IMR-90 (cell line): ENCODE data around the gene SCFD1. TPM values are rescaled to one million over a fixed set of nuclear protein-coding genes. Genes with fewer than 3 reads are reported as not detected.

Experiments used
- ATAC-seq: fragments of 200-7000 bp; cut with Tn5 transposase; 2 replicates; pipeline ENCODE4 v1.9.1; 2020; ENCODE audit warnings: low read depth, mild to moderate bottlenecking, moderate library complexity
- BruUV-seq: library from RNA; stranded (reverse); fragments of 400-500 nt; replicated peaks from 2 replicates; lab custom pipeline; 2021; lab: Mats Ljungman, UMichigan
- CTCF ChIA-PET: fragments of 300-600 bp; formaldehyde crosslinking; extraction: SDS; loops from one replicate; lab custom pipeline; 2021; ENCODE audit warnings: antibody characterized with exemption; lab: Yijun Ruan, JAX
- POLR2A ChIA-PET: fragments of 300-600 bp; sonication (Branson Sonifier 250); formaldehyde crosslinking; loops from one replicate; lab custom pipeline; 2022; ENCODE audit warnings: antibody characterized with exemption; ENCODE audit not compliant: unreplicated experiment; lab: Charles Lee
- DNase-seq: peaks from one replicate; pipeline ENCODE4 v3.0.0; 2013
- H2AFZ ChIP-seq: replicated peaks from 2 replicates; pipeline ENCODE3; 2013; ENCODE audit warnings: low read length, mild to moderate bottlenecking; ENCODE audit not compliant: poor library complexity
- H2AK5ac ChIP-seq: 2 replicates; pipeline ENCODE4 v1.6.1; 2013; ENCODE audit warnings: low read depth, low read length, inconsistent platforms
- H2AK9ac ChIP-seq: replicated peaks from 2 replicates; pipeline ENCODE3; 2013; ENCODE audit warnings: mild to moderate bottlenecking, low read depth, low read length, moderate library complexity; ENCODE audit not compliant: poor library complexity
- H2BK120ac ChIP-seq: 2 replicates; pipeline ENCODE4 v1.6.1; 2013; ENCODE audit warnings: low read depth, low read length, inconsistent platforms
- H2BK15ac ChIP-seq: 3 replicates; pipeline ENCODE4 v1.6.1; 2013; ENCODE audit warnings: low read depth, low read length, inconsistent platforms
- H2BK20ac ChIP-seq: 2 replicates; pipeline ENCODE4 v1.6.1; 2013; ENCODE audit warnings: low read depth, mild to moderate bottlenecking, inconsistent platforms, low read length, moderate library complexity
- H2BK5ac ChIP-seq: 2 replicates; pipeline ENCODE4 v1.6.1; 2013; ENCODE audit warnings: mild to moderate bottlenecking, low read depth, low read length, inconsistent platforms; ENCODE audit not compliant: poor library complexity, severe bottlenecking
- H3K14ac ChIP-seq: replicated peaks from 2 replicates; pipeline ENCODE4 v1.6.1; 2013; ENCODE audit warnings: low read depth, low read length, inconsistent platforms
- H3K18ac ChIP-seq: 2 replicates; pipeline ENCODE4 v1.6.1; 2013; ENCODE audit warnings: low read depth, low read length, control low read depth
- H3K23ac ChIP-seq: 2 replicates; pipeline ENCODE4 v1.6.1; 2013; ENCODE audit warnings: low read depth, low read length, inconsistent platforms
- H3K27ac ChIP-seq: 2 replicates; pipeline ENCODE4 v1.5.1; 2013; ENCODE audit warnings: mild to moderate bottlenecking, control low read depth, low read length; ENCODE audit not compliant: insufficient read depth
- H3K27me3 ChIP-seq: 2 replicates; pipeline ENCODE4 v1.6.1; 2013; ENCODE audit warnings: low read length; ENCODE audit not compliant: control insufficient read depth, insufficient read depth
- H3K36me3 ChIP-seq: 2 replicates; pipeline ENCODE4 v1.6.1; 2013; ENCODE audit warnings: low read length, mixed read lengths; ENCODE audit not compliant: control insufficient read depth, insufficient read depth
- H3K4ac ChIP-seq: 2 replicates; pipeline ENCODE4 v1.6.1; 2013; ENCODE audit warnings: low read depth, low read length, inconsistent platforms
- H3K4me1 ChIP-seq: 2 replicates; pipeline ENCODE4 v1.6.1; 2013; ENCODE audit warnings: low read length, mixed read lengths; ENCODE audit not compliant: control insufficient read depth, insufficient read depth
- H3K4me2 ChIP-seq: 2 replicates; pipeline ENCODE4 v1.6.1; 2013; ENCODE audit warnings: low read depth, mild to moderate bottlenecking, control low read depth, low read length, moderate library complexity
- H3K4me3 ChIP-seq: 2 replicates; pipeline ENCODE4 v1.5.1; 2013; ENCODE audit warnings: low read depth, mild to moderate bottlenecking, control low read depth, low read length, moderate library complexity; ENCODE audit not compliant: insufficient read depth
- H3K56ac ChIP-seq: 2 replicates; pipeline ENCODE4 v1.6.1; 2013; ENCODE audit warnings: low read length, inconsistent platforms; ENCODE audit not compliant: insufficient read depth; ENCODE audit errors: extremely low read depth
- H3K79me1 ChIP-seq, 2 experiments: 2 replicates each; pipeline ENCODE4 v1.6.1; 2013; ENCODE audit warnings: low read length in 2 of 2, inconsistent platforms in 1 of 2, low read depth in 1 of 2
- H3K9ac ChIP-seq: 2 replicates; pipeline ENCODE4 v1.6.1; 2013; ENCODE audit warnings: low read depth, low read length, control low read depth
- H3K9me1 ChIP-seq: 2 replicates; pipeline ENCODE4 v1.6.1; 2013; ENCODE audit warnings: low read length, inconsistent platforms; ENCODE audit not compliant: insufficient read depth
- H3K9me3 ChIP-seq: 2 replicates; pipeline ENCODE4 v1.6.1; 2013; ENCODE audit warnings: low read length; ENCODE audit not compliant: control insufficient read depth, insufficient read depth
- H4K20me1 ChIP-seq: 2 replicates; pipeline ENCODE4 v1.6.1; 2013; ENCODE audit warnings: low read length, inconsistent platforms; ENCODE audit not compliant: insufficient read depth
- H4K5ac ChIP-seq: 2 replicates; pipeline ENCODE4 v1.6.1; 2013; ENCODE audit warnings: mild to moderate bottlenecking, low read depth, low read length, control low read depth
- H4K8ac ChIP-seq, 2 experiments: 2 replicates each; pipeline ENCODE4 v1.6.1; 2013; ENCODE audit warnings: low read depth in 2 of 2, low read length in 2 of 2, control low read depth in 1 of 2, inconsistent platforms in 1 of 2
- H4K91ac ChIP-seq: 2 replicates; pipeline ENCODE4 v1.6.1; 2013; ENCODE audit warnings: low read depth, low read length, inconsistent platforms; ENCODE audit not compliant: insufficient read depth
- BHLHE40 ChIP-seq: fragments of 150-350 bp; IDR thresholded peaks from 2 replicates; pipeline ENCODE4 v1.6.1; 2016; ENCODE audit warnings: mild to moderate bottlenecking, low read depth, low read length
- CEBPB ChIP-seq: IDR thresholded peaks from 2 replicates; pipeline ENCODE4 v1.6.1; 2012; ENCODE audit warnings: low read depth, low read length, improper control_type of control experiment
- WGBS, 2 experiments: methylation state at CpG; one replicate each; pipeline versions ENCODE4 v1.1.5 to v1.1.7; 2013; ENCODE audit warnings: missing lambda C conversion rate in 2 of 2; ENCODE audit not compliant: insufficient read length in 1 of 2; ENCODE audit errors: extremely low coverage in 2 of 2; 5-methylcytosine and 5-hydroxymethylcytosine counted together
- dilution Hi-C: fragments of 300-500 bp; cut with HindIII; formaldehyde crosslinking; loops from one replicate; pipeline ENCODE4 v1.14.3; 2018; ENCODE audit warnings: low sequenced_read_pairs; ENCODE audit not compliant: unreplicated experiment
- in situ Hi-C: fragments of 300-500 bp; cut with MboI; formaldehyde crosslinking; loops from 3 replicates; pipeline ENCODE4 v1.14.3; 2019; ENCODE audit warnings: low sequenced_read_pairs, inconsistent platforms, mixed read lengths
- intact Hi-C: fragments of 100-400 bp; cut with micrococcal nuclease; formaldehyde crosslinking; loops from 2 replicates; pipeline ENCODE4 v1.10.0; 2022
- polyA plus RNA-seq, 3 experiments: library from polyadenylated mRNA; depleted of rRNA; stranded (reverse); fragments of >200 nt; gene quantifications; 2 replicates each; pipeline ENCODE4 v1.2.3, GENCODE V29; 2012; ENCODE audit warnings: low replicate concordance in 1 of 3
- total RNA-seq: library from RNA; depleted of rRNA; stranded (reverse); fragments of >200 nt; gene quantifications from 2 replicates; pipeline ENCODE4 v1.2.3, GENCODE V29; 2012

The SCFD1 gene
- total and polyA plus RNA-seq, 2 of the 4 experiments (the other 2 are of a cell fraction) = 51.4 to 74.0 TPM

DNA sequence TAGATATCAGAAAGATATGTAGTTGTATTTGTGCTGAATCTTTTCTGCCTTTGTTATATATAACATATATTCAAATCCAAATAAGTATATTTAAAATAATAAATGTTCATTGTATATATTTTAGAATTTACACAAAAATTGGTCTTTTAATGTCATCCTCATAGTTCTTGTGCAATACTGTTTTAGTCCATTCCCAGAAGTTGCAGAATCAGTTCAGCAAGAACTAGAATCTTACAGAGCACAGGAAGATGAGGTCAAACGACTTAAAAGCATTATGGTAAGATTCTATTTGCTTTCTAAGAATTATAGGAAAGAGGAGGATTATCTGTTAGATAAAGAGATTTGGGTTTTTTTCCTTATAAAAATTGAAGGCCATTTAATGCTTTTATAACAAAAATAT lies 51.0 kb downstream of the SCFD1 start:
- no peak overlapping the region for H3K56ac ChIP-seq
- H2BK15ac ChIP-seq = no peak overlapping the region
- H3K27me3 ChIP-seq = no peaks in the 10 kb centered on the region
- H3K9ac ChIP-seq = no peak overlapping the region
- H3K4ac ChIP-seq = no peak overlapping the region
- no peak overlapping the region for H3K4me3 ChIP-seq
- H4K8ac ChIP-seq = no peak overlapping the region
- H3K9me3 ChIP-seq = no peaks in the 10 kb centered on the region
- H3K9me1 ChIP-seq = 0 out of 2 replicates have a peak, but pooled peaks cover 2% of the 10 kb centered on the region
- H3K14ac ChIP-seq = no peak overlapping the region
- H3K27ac ChIP-seq = no peak overlapping the region
- H2BK20ac ChIP-seq = no peak overlapping the region
- no peaks in the 10 kb centered on the region for H4K20me1 ChIP-seq
- CTCF ChIA-PET = no interaction called here
- no CpG with 5 or more reads among the region's 1 CpG for WGBS, 2 experiments
- peaks cover 13% of the 10 kb centered on the region for H3K36me3 ChIP-seq
- H2BK5ac ChIP-seq = no peak overlapping the region
- peaks cover 0 to 8% of the 10 kb centered on the region in 2 experiments; a peak in 2 of 4 replicates for H3K79me1 ChIP-seq
- BruUV-seq = no TSS peak
- TF ChIP-seq BHLHE40 (no peak), CEBPB (peak; percentile 53; the same call in 1 of the 2 replicates)
- H2AK9ac ChIP-seq = no peak overlapping the region
- DNase-seq (no peak), ATAC-seq (no peak)
- POLR2A ChIA-PET = no interaction called here
- intact Hi-C loops = loop anchor here (10.0 kb wide), 1 partner anchor 222 kb away; no protein-coding TSS in a partner anchor
- H4K91ac ChIP-seq = no peak overlapping the region
- H3K18ac ChIP-seq = no peak overlapping the region
- H2BK120ac ChIP-seq = no peak overlapping the region
- no peak overlapping the region for H3K4me2 ChIP-seq
- no peak overlapping the region for H2AFZ ChIP-seq
- H4K5ac ChIP-seq = no peak overlapping the region
- no peaks in the 10 kb centered on the region for H3K4me1 ChIP-seq
- H3K23ac ChIP-seq = no peak overlapping the region
- dilution Hi-C loops = no loop called here
- no peak overlapping the region for H2AK5ac ChIP-seq
- in situ Hi-C loops = no loop called here
